Colonic mucosa (tissue), 4 donors: ENCODE results near the gene SLC29A3. TPM values are rescaled to one million over a fixed set of nuclear protein-coding genes. Genes with fewer than 3 reads are reported as not detected.

Source experiments
- DNase-seq: peaks from one replicate; pipeline ENCODE4 v3.0.0-alpha.2; 2020
- H3K27ac ChIP-seq: fragments of 200-600 bp; one replicate; pipeline ENCODE4 v1.8.0; 2021
- H3K27me3 ChIP-seq: fragments of 200-600 bp; one replicate; pipeline ENCODE4 v1.8.0; 2021
- H3K36me3 ChIP-seq: fragments of 200-600 bp; one replicate; pipeline ENCODE4 v1.8.0; 2021
- H3K4me1 ChIP-seq: fragments of 200-600 bp; one replicate; pipeline ENCODE4 v1.8.0; 2021; ENCODE audit warnings: mild to moderate bottlenecking
- H3K4me3 ChIP-seq: fragments of 200-600 bp; one replicate; pipeline ENCODE4 v1.8.0; 2021
- H3K9ac ChIP-seq, 2 donors: one replicate each; pipeline ENCODE4 v1.7.0; 2013; ENCODE audit warnings: control low read depth in 2 of 2, low read depth in 2 of 2, low read length in 2 of 2
- H3K9me3 ChIP-seq: fragments of 200-600 bp; one replicate; pipeline ENCODE4 v1.8.0; 2021
- intact Hi-C: fragments of 100-400 bp; cut with DNase I; formaldehyde crosslinking; loops from one replicate; pipeline ENCODE4 v1.14.1; 2022
- total RNA-seq, 2 donors: library from RNA; stranded (reverse); fragmentation: NEBNext Ultra II Directional in 1 of 2; extraction: Animal tissue kit (Norgen Biotek cat#: 25700) in 1 of 2; gene quantifications; one replicate each; pipeline ENCODE4 v1.2.1, GENCODE V29; 2021
- TF ChIP-seq, protein P1 (sequence below): fragments of 200-600 bp; IDR thresholded peaks from one replicate; pipeline ENCODE4 v1.8.0; 2022; ENCODE audit warnings: antibody characterized with exemption, mild to moderate bottlenecking
- donor health status: healthy.
- donor health status: DM: no; HTN: no; CAD: no.
- donor health status: DM: no; HTN: no; CAD: no.

SLC29A3 gene
- total RNA-seq, 2 donors from 2014 or later = 3.8 to 6.5 TPM

GRCh38 chr10:71342573-71343391 is 23.7 kb downstream of the SLC29A3 start:
- no peak overlapping the region for H3K27ac ChIP-seq
- intact Hi-C loops = no loop called here
- no peaks in the 10 kb centered on the region for H3K27me3 ChIP-seq
- no peaks in the 10 kb centered on the region for H3K36me3 ChIP-seq
- DNase-seq = no peak
- H3K9me3 ChIP-seq = no peaks in the 10 kb centered on the region
- peak overlapping the region in 1 of 2 donors; percentile 9 for H3K9ac ChIP-seq
- peaks cover 13% of the 10 kb centered on the region for H3K4me1 ChIP-seq
- TF ChIP-seq, protein P1, sequence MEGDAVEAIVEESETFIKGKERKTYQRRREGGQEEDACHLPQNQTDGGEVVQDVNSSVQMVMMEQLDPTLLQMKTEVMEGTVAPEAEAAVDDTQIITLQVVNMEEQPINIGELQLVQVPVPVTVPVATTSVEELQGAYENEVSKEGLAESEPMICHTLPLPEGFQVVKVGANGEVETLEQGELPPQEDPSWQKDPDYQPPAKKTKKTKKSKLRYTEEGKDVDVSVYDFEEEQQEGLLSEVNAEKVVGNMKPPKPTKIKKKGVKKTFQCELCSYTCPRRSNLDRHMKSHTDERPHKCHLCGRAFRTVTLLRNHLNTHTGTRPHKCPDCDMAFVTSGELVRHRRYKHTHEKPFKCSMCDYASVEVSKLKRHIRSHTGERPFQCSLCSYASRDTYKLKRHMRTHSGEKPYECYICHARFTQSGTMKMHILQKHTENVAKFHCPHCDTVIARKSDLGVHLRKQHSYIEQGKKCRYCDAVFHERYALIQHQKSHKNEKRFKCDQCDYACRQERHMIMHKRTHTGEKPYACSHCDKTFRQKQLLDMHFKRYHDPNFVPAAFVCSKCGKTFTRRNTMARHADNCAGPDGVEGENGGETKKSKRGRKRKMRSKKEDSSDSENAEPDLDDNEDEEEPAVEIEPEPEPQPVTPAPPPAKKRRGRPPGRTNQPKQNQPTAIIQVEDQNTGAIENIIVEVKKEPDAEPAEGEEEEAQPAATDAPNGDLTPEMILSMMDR = no peak
- H3K4me3 ChIP-seq = no peak overlapping the region

- TF ChIP-seq, protein P1 = no peak
- H3K9me3 ChIP-seq = no peaks in the 10 kb centered on the region
- peak overlapping the region; percentile 57 for H3K27ac ChIP-seq
- no peaks in the 10 kb centered on the region for H3K27me3 ChIP-seq
- intact Hi-C loops = no loop called here
- peak overlapping the region in 1 of 2 donors; percentile 55 for H3K9ac ChIP-seq
- DNase-seq = peak; percentile 82
- peaks cover 19% of the 10 kb centered on the region for H3K4me1 ChIP-seq
- no peak overlapping the region for H3K4me3 ChIP-seq
- no peaks in the 10 kb centered on the region for H3K36me3 ChIP-seq
Observed at GRCh38 chr10:71343392-71343773, 24.3 kb downstream of the SLC29A3 start.

DNA sequence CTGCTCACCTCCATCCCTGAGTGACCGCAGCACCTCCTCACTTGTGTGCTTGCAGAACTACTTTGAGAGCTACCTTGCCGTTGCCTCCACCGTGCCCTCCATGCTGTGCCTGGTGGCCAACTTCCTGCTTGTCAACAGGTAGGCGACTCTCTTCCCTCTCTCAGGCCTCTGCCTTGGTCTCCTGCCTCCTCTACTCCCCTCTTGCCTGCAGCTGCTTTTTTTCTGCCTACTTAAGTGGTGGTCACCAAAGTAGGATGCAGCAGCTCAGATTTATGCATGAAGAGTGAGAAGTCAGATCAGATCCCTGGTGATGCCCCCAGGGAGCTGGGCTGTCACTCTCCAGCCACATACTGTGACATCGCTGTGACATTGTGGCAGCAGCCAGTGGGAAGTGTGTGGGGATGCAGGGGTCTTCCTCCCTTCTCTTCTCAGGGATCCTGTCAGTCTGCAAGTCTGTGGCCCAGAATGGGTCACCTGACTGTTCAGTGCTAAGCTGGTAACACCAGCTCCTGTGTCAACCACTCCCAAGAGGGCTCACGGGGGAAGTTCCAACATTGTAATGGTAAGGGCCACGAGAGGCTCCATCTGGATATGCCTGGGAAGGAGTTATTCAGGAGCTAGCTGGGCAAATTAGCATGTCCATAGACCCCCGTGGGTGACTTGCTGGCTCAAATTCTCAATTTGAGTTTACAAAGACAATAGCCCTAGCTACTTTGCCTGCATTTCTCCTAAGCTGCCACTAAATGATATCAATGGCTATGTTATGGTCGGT is 25.3 kb downstream of the SLC29A3 start:
- intact Hi-C loops = no loop called here
- no peaks in the 10 kb centered on the region for H3K27me3 ChIP-seq
- no peak overlapping the region for H3K27ac ChIP-seq
- H3K36me3 ChIP-seq = no peaks in the 10 kb centered on the region
- TF ChIP-seq, protein P1 = no peak
- no peaks in the 10 kb centered on the region for H3K9me3 ChIP-seq
- H3K9ac ChIP-seq = peak overlapping the region in 1 of 2 donors; percentile 55
- DNase-seq = no peak
- peaks cover 20% of the 10 kb centered on the region for H3K4me1 ChIP-seq
- H3K4me3 ChIP-seq = no peak overlapping the region

DNA sequence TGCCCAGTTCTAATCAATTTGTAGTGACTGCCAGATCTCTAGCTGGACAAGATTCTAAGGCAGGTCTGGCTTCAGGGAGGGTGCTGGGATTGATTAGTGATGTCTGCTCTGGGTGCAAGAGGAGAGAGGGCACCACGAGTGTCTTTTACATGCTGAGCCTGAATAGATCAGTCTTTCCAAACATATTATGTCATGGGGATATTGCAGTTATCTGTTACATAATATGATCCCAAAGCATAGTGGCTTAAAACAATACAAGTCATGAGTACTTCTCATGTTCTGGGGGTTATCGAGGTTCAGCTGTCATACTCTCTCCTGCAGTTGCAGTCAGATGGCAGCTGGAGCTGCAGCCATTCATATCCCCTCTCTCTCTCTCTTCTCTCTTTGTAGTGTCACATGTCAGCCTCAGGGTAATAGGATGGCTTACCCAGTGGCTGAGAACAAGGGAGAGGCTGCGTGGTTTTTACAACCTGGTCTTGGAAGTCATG is 26.0 kb downstream of the SLC29A3 start:
- intact Hi-C loops = no loop called here
- Histone ChIP-seq H3K36me3 (no peaks in the 10 kb centered on the region), H3K4me3 (no peak overlapping the region), H3K27me3 (no peaks in the 10 kb centered on the region), H3K9me3 (no peaks in the 10 kb centered on the region), H3K9ac (no peak overlapping the region), H3K27ac (no peak overlapping the region), H3K4me1 (peaks cover 20% of the 10 kb centered on the region)
- TF ChIP-seq, protein P1 = no peak
- DNase-seq = no peak

DNA sequence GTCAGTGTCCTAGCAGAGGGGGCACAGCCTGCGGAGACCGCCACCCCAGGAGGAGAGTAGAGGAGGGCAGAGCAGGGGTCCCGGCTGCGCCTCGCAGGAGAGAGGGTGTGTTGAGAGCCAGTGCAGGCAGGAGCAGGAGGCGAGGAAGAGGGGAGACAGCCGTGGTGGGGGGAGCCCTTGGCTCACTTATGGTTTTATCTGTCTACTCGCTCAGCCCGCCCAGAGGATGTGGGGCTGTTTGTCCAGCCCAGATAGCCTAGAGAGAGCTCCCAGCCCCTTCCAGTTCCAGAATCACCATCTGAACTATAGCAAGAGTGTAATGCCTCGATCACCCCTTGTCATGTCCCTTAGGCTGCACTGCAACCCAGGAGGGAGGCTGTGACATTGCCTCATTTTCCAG is 26.6 kb downstream of the SLC29A3 start:
- DNase-seq = no peak
- H3K27ac ChIP-seq = no peak overlapping the region
- H3K36me3 ChIP-seq = no peaks in the 10 kb centered on the region
- TF ChIP-seq, protein P1 = no peak
- H3K4me3 ChIP-seq = no peak overlapping the region
- no peaks in the 10 kb centered on the region for H3K27me3 ChIP-seq
- intact Hi-C loops = no loop called here
- peaks cover 20% of the 10 kb centered on the region for H3K4me1 ChIP-seq
- H3K9ac ChIP-seq = no peak overlapping the region
- H3K9me3 ChIP-seq = no peaks in the 10 kb centered on the region
